Parathyroid adenoma (tissue), 2 donors: ENCODE measurements around the gene PITX2.

Experiments
- H2AFZ ChIP-seq: fragments of 300-600 bp; sonication (generic); one replicate; pipeline ENCODE4 v1.7.0; 2017; ENCODE audit warnings: antibody characterized with exemption, mild to moderate bottlenecking
- H3K27ac ChIP-seq: fragments of 300-600 bp; sonication (generic); one replicate; pipeline ENCODE4 v1.7.0; 2017
- H3K27me3 ChIP-seq: fragments of 300-600 bp; sonication (generic); one replicate; pipeline ENCODE4 v1.7.0; 2017; ENCODE audit warnings: low read length; ENCODE audit not compliant: control insufficient read depth, insufficient read depth
- H3K36me3 ChIP-seq: fragments of 300-600 bp; sonication (generic); one replicate; pipeline ENCODE4 v1.7.0; 2017; ENCODE audit warnings: low read length; ENCODE audit not compliant: control insufficient read depth, insufficient read depth
- H3K4me1 ChIP-seq: fragments of 300-600 bp; sonication (generic); one replicate; pipeline ENCODE4 v1.7.0; 2017; ENCODE audit warnings: control low read depth
- H3K4me2 ChIP-seq: fragments of 300-600 bp; sonication (generic); one replicate; pipeline ENCODE4 v1.7.0; 2017; ENCODE audit warnings: low read length
- H3K4me3 ChIP-seq: fragments of 300-600 bp; sonication (generic); one replicate; pipeline ENCODE4 v1.7.0; 2017; ENCODE audit warnings: low read depth, low read length
- H3K79me2 ChIP-seq: fragments of 300-600 bp; sonication (generic); one replicate; pipeline ENCODE4 v1.7.0; 2017; ENCODE audit warnings: control low read depth
- H3K9ac ChIP-seq: fragments of 300-600 bp; sonication (generic); one replicate; pipeline ENCODE4 v1.7.0; 2017; ENCODE audit warnings: mild to moderate bottlenecking
- H3K9me3 ChIP-seq: fragments of 300-600 bp; sonication (generic); one replicate; pipeline ENCODE4 v1.7.0; 2017; ENCODE audit warnings: low read length; ENCODE audit not compliant: control insufficient read depth
- TF ChIP-seq, protein P1 (sequence below): fragments of 300-600 bp; sonication (generic); IDR thresholded peaks from one replicate; pipeline ENCODE4 v1.7.0; 2017; ENCODE audit warnings: antibody characterized with exemption, mild to moderate bottlenecking
- donor health status: primary hyperparathyroidism.

Gene PITX2

DNA sequence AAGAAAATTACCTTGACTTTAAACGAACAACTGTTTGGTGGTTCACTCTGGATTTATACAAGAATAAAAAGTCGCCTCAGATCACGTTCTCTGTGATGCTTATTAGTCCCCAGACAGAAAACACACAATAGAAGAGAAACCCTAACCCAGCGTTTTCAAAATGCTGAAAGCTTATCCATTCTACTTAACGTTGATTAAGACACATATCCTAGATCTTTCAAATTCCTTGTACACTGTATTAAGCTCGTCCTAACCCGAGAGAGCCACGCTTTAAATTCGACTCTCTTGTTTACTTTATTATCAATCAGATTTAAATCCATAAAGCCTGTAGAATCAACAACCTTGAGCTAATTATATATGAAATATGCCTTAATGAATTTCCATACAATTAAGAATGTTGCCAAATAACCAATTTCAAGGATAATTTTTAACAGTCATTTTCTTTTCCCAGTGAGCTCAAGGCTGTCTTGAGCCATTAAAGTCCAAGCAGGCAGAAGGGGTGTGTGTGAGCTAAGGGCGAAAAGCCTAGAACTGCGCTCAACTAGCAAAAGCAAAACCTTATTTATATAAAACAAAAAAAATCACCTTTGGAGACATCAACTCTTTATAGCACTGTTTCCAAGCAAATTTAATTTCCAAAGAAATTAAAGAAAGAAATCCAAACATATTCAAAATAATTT lies 981 bp upstream of the PITX2 start:
- Histone ChIP-seq H3K4me1 (no peaks in the 10 kb centered on the region), H3K27me3 (peaks cover 24% of the 10 kb centered on the region), H3K9ac (no peak overlapping the region), H3K9me3 (no peaks in the 10 kb centered on the region), H3K36me3 (no peaks in the 10 kb centered on the region), H3K4me3 (no peak overlapping the region), H3K4me2 (no peak overlapping the region), H3K79me2 (no peaks in the 10 kb centered on the region), H3K27ac (no peak overlapping the region), H2AFZ (no peak overlapping the region)
- TF ChIP-seq, protein P1, sequence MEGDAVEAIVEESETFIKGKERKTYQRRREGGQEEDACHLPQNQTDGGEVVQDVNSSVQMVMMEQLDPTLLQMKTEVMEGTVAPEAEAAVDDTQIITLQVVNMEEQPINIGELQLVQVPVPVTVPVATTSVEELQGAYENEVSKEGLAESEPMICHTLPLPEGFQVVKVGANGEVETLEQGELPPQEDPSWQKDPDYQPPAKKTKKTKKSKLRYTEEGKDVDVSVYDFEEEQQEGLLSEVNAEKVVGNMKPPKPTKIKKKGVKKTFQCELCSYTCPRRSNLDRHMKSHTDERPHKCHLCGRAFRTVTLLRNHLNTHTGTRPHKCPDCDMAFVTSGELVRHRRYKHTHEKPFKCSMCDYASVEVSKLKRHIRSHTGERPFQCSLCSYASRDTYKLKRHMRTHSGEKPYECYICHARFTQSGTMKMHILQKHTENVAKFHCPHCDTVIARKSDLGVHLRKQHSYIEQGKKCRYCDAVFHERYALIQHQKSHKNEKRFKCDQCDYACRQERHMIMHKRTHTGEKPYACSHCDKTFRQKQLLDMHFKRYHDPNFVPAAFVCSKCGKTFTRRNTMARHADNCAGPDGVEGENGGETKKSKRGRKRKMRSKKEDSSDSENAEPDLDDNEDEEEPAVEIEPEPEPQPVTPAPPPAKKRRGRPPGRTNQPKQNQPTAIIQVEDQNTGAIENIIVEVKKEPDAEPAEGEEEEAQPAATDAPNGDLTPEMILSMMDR, result no peak

DNA sequence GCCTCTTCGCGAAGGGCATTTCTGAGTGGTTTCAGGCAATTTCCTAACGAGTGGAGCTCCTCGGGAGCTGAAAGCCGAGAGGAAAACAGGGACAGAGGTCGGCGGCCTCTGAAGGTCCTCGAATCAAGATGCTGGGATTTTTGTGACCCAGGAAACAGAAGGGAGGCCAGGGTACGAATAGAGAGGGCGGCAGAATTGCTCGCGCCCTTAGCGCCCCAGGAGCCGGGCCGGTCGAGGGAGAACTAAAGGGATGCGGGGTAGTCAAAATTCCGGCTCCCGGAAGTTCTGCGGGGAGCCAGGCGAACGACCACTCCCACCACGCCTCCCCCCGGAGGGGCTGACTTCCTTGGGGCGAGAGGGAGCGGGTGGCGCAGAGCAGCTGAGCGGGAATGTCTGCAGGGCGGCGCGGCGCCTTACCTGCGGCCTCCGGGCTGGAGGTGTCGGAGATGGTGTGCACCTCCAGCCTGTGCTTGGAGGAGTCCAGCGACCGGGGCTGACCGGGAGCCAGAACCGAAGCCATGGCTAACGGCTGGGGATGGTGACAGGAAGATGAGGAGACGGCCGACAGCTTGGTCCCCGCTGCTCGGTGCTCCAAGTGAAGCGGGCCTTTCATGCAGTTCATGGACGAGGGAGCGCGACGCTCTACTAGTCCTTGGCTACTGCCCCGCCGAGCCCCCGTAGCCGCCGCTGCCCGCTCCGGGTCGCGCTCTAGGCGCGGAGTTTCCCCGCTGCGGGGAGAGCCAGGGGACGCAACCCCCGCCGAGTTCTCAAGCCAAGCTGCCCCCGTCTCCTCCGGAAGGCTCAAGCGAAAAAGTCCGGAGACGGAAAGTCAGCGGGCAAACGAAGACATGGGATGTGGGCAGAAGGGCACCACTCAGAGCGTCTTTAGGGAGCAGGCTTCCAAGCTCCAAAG lies 782 bp downstream of the PITX2 start:
- no peak overlapping the region for H3K4me3 ChIP-seq
- H3K79me2 ChIP-seq, result no peaks in the 10 kb centered on the region
- H3K27me3 ChIP-seq, result peaks cover 30% of the 10 kb centered on the region
- H3K9me3 ChIP-seq, result no peaks in the 10 kb centered on the region
- H2AFZ ChIP-seq, result no peak overlapping the region
- no peak overlapping the region for H3K9ac ChIP-seq
- no peaks in the 10 kb centered on the region for H3K4me1 ChIP-seq
- TF ChIP-seq, protein P1, result no peak
- H3K4me2 ChIP-seq, result peak overlapping the region; percentile 6
- no peaks in the 10 kb centered on the region for H3K36me3 ChIP-seq
- no peak overlapping the region for H3K27ac ChIP-seq

DNA sequence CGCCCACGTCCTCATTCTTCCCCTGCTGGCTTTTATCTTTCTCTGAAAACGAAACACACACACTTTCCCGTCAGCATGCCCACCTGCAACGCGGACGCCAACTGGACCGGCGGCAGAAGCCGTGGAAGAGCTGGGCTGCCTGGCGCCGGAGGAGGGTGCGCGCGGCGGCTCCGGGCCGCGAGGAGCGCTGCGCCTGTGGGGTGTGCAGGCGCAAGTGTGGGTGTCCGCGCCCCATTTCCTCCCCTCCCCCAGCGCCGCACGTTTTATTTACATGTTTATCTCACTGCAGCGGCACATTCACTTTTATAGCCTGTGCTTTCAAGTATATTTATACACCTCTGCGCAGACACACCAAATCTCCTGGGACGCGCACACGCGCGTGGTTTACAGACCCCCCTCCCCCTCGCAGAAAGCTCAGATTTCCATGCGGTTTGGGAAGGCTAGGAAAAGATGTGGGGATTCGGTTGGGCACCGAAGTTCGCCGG lies 1.5 kb downstream of the PITX2 start:
- TF ChIP-seq, protein P1, result no peak
- no peak overlapping the region for H3K4me2 ChIP-seq
- H3K79me2 ChIP-seq, result no peaks in the 10 kb centered on the region
- no peak overlapping the region for H3K4me3 ChIP-seq
- H3K4me1 ChIP-seq, result no peaks in the 10 kb centered on the region
- no peak overlapping the region for H2AFZ ChIP-seq
- H3K9ac ChIP-seq, result no peak overlapping the region
- H3K27ac ChIP-seq, result no peak overlapping the region
- no peaks in the 10 kb centered on the region for H3K36me3 ChIP-seq
- no peaks in the 10 kb centered on the region for H3K9me3 ChIP-seq
- H3K27me3 ChIP-seq, result peaks cover 31% of the 10 kb centered on the region

DNA sequence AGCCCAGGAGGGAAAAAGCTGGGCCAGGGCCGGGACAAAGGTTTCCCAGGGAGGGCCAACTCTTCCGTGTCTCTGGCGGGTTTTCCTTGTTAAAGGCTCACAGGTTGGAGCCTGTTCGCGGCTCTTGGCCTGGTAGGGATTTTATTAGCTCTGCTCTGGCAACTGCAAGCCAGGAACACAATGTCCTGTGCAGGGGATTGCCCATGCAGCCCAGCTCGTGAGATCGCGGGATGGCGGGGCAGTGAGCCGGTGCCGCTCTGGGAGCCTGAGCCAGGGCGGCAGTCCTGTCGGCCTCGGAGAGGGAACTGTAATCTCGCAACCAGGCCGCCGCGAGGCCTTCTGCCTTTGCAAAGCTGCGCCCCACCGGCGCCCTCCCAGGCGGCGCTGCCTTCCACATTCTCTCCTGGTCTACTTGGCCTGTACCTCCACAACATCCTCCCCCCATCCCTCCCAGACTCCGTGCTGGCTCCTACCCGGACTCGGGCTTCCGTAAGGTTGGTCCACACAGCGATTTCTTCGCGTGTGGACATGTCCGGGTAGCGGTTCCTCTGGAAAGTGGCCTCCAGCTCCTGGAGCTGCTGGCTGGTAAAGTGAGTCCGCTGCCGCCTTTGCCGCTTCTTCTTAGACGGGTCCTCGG lies 2.1 kb downstream of the PITX2 start:
- H3K27ac ChIP-seq, result no peak overlapping the region
- H3K4me3 ChIP-seq, result no peak overlapping the region
- H3K9me3 ChIP-seq, result no peaks in the 10 kb centered on the region
- H3K36me3 ChIP-seq, result no peaks in the 10 kb centered on the region
- H2AFZ ChIP-seq, result no peak overlapping the region
- H3K79me2 ChIP-seq, result no peaks in the 10 kb centered on the region
- H3K4me2 ChIP-seq, result no peak overlapping the region
- H3K4me1 ChIP-seq, result no peaks in the 10 kb centered on the region
- peaks cover 28% of the 10 kb centered on the region for H3K27me3 ChIP-seq
- no peak overlapping the region for H3K9ac ChIP-seq
- TF ChIP-seq, protein P1, result no peak
